ELR (cell line): ENCODE results near the gene AARS2.

Experiments used
- DNase-seq: peaks from one replicate; pipeline ENCODE4 v3.0.0-alpha.2; 2015; ENCODE audit warnings: low read depth

Gene AARS2

GRCh38 chr6:44300292-44300823 lies 12.8 kb downstream of the AARS2 start:
- no peak for DNase-seq

GRCh38 chr6:44298864-44299263 lies 14.3 kb downstream of the AARS2 start:
- no peak for DNase-seq

- DNase-seq: no peak
Observed at GRCh38 chr6:44298055-44298803, 14.9 kb downstream of the AARS2 start.

- DNase-seq: peak; percentile 43
Observed at GRCh38 chr6:44297063-44298038, 15.8 kb downstream of the AARS2 start.

GRCh38 chr6:44294832-44295791 lies 18.0 kb downstream of the AARS2 start:
- DNase-seq: no peak

GRCh38 chr6:44292661-44293365 lies 20.3 kb downstream of the AARS2 start:
- peak; percentile 69 for DNase-seq

GRCh38 chr6:44291841-44292240 lies 21.3 kb downstream of the AARS2 start:
- DNase-seq: no peak

- no peak for DNase-seq
Observed at GRCh38 chr6:44289726-44290260, 23.4 kb downstream of the AARS2 start.

- DNase-seq: no peak
Observed at GRCh38 chr6:44286747-44287146, 26.4 kb downstream of the AARS2 start.

GRCh38 chr6:44286285-44286565 lies 26.9 kb downstream of the AARS2 start:
- DNase-seq: no peak

GRCh38 chr6:44285552-44286284 lies 27.4 kb downstream of the AARS2 start:
- DNase-seq: peak; percentile 40

GRCh38 chr6:44284867-44285266 lies 28.3 kb downstream of the AARS2 start:
- DNase-seq: no peak

- no peak for DNase-seq
Observed at GRCh38 chr6:44284121-44284520, 29.0 kb downstream of the AARS2 start.

GRCh38 chr6:44278774-44279697 lies 34.1 kb downstream of the AARS2 start:
- peak; percentile 48 for DNase-seq

GRCh38 chr6:44278315-44278714 lies 34.8 kb downstream of the AARS2 start:
- no peak for DNase-seq

- DNase-seq: no peak
Observed at GRCh38 chr6:44277763-44278162, 35.4 kb downstream of the AARS2 start.

GRCh38 chr6:44276667-44277640 lies 36.2 kb downstream of the AARS2 start:
- DNase-seq: no peak
